A673 (cell line): ENCODE measurements around the gene ZNRF3.

ENCODE experiments used
- EZH2 ChIP-seq: fragments of 200-600 bp; sonication (generic); IDR thresholded peaks from 2 replicates; pipeline ENCODE4 v1.6.1; 2017; ENCODE audit warnings: borderline replicate concordance, low read depth, mild to moderate bottlenecking, mixed read lengths, antibody characterized with exemption, low read length; ENCODE audit not compliant: poor library complexity, severe bottlenecking
- TF ChIP-seq, protein P1 (sequence below): fragments of 300-800, 200-600 bp; sonication (generic); conservative IDR thresholded peaks from 2 replicates; pipeline ENCODE4 v1.5.1; 2017; ENCODE audit warnings: low read depth, mild to moderate bottlenecking, antibody characterized with exemption, low read length, moderate library complexity, mixed read lengths

- TF ChIP-seq, protein P1, sequence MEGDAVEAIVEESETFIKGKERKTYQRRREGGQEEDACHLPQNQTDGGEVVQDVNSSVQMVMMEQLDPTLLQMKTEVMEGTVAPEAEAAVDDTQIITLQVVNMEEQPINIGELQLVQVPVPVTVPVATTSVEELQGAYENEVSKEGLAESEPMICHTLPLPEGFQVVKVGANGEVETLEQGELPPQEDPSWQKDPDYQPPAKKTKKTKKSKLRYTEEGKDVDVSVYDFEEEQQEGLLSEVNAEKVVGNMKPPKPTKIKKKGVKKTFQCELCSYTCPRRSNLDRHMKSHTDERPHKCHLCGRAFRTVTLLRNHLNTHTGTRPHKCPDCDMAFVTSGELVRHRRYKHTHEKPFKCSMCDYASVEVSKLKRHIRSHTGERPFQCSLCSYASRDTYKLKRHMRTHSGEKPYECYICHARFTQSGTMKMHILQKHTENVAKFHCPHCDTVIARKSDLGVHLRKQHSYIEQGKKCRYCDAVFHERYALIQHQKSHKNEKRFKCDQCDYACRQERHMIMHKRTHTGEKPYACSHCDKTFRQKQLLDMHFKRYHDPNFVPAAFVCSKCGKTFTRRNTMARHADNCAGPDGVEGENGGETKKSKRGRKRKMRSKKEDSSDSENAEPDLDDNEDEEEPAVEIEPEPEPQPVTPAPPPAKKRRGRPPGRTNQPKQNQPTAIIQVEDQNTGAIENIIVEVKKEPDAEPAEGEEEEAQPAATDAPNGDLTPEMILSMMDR, result no peak
- no peak for TF ChIP-seq EZH2
Measured at GRCh38 chr22:29081517-29082236, 198.3 kb downstream of the ZNRF3 start.
